ENCODE results near the gene LDLRAP1.

Gene LDLRAP1

DNA sequence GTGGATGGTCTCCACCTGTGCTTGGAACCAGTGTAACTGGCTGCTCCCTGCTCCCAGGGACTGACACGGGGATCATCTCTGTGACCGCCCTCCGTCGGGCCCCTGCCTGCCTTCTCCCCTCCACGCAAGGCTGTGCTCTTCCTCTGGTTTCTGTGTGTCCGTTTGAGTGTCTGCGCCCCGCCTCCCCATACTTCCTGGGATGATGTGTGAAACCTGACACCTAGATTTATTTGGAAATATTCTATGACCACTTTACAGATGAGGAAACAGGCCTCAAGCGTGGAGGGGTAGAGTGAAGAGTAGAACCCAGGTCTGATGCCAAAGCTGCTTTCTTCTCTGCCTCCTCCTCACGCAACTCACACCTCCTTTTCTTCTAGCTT is 24.3 kb downstream of the LDLRAP1 start:
- no peak for DNase-seq (ENCODE audit: low read depth, low spot score)
- Histone ChIP-seq H3K4me3 (ENCODE audit: insufficient read length, low read depth) (no peak overlapping the region), H3K9ac (ENCODE audit: insufficient read length, low read depth) (peak overlapping the region; percentile 65), H3K27me3 (ENCODE audit: insufficient read depth, insufficient read length) (no peaks in the 10 kb centered on the region), H3K4me1 (ENCODE audit: insufficient read depth, insufficient read length) (peaks cover 53% of the 10 kb centered on the region), H3K36me3 (ENCODE audit: insufficient read depth, insufficient read length, low read length) (peaks cover 25% of the 10 kb centered on the region), H3K9me3 (ENCODE audit: insufficient read depth, low read length) (no peaks in the 10 kb centered on the region)
- TF ChIP-seq SUZ12 (IDR thresholded peaks at IDR 0.05; ENCODE audit: extremely low read depth, insufficient read depth, insufficient read length) (no peak), YY1 (IDR thresholded peaks at IDR 0.05; ENCODE audit: insufficient read depth, insufficient read length) (no peak), ZNF274 (IDR thresholded peaks at IDR 0.05; ENCODE audit: low read depth, low read length) (no peak)

DNA sequence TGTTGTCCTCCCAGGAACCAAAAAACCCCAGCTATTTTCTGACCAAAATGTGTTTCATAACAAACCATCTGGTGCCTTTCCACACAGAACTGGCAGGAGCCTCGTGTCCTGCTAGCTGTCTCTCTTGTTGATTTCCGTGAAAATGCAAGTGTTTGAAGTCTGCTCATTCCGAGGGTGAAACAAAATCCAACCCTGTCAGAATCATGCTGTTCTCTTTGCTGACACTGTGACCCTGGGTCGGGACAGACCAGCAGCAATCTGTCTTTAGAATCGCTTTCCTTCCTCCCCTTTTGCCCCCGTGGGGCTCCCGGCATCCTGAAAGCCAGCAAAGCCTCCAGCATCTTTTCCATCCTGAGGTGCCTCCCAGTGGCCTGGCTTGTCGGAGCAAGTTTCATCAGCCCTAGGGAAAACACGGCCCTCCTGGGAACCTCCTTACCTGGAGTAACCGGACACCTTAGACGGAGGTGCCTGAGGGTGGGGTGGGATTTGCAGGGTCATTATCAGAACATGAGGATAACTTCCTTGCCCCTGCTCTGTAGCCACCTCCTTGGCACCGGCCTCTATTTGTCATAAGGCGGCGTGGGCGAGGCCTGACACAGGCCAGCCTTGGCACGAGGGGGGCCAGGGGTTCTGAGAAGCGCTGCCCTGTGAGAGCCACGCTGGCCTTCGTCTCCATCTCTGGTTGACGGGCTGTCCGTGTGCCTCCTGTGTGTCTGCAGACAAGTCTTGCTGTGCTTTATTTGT is 24.9 kb downstream of the LDLRAP1 start:
- no peaks in the 10 kb centered on the region for H3K9me3 ChIP-seq (ENCODE audit: insufficient read depth, low read length)
- H3K9ac ChIP-seq (ENCODE audit: insufficient read length, low read depth) = peak overlapping the region; percentile 47
- H3K27me3 ChIP-seq (ENCODE audit: insufficient read depth, insufficient read length) = no peaks in the 10 kb centered on the region
- H3K36me3 ChIP-seq (ENCODE audit: insufficient read depth, insufficient read length, low read length) = peaks cover 20% of the 10 kb centered on the region
- peak; percentile 58 for DNase-seq (ENCODE audit: low read depth, low spot score)
- H3K4me3 ChIP-seq (ENCODE audit: insufficient read length, low read depth) = no peak overlapping the region
- TF ChIP-seq YY1 (IDR thresholded peaks at IDR 0.05; ENCODE audit: insufficient read depth, insufficient read length) (no peak), SUZ12 (IDR thresholded peaks at IDR 0.05; ENCODE audit: extremely low read depth, insufficient read depth, insufficient read length) (no peak), ZNF274 (IDR thresholded peaks at IDR 0.05; ENCODE audit: low read depth, low read length) (no peak)
- H3K4me1 ChIP-seq (ENCODE audit: insufficient read depth, insufficient read length) = peaks cover 56% of the 10 kb centered on the region

DNA sequence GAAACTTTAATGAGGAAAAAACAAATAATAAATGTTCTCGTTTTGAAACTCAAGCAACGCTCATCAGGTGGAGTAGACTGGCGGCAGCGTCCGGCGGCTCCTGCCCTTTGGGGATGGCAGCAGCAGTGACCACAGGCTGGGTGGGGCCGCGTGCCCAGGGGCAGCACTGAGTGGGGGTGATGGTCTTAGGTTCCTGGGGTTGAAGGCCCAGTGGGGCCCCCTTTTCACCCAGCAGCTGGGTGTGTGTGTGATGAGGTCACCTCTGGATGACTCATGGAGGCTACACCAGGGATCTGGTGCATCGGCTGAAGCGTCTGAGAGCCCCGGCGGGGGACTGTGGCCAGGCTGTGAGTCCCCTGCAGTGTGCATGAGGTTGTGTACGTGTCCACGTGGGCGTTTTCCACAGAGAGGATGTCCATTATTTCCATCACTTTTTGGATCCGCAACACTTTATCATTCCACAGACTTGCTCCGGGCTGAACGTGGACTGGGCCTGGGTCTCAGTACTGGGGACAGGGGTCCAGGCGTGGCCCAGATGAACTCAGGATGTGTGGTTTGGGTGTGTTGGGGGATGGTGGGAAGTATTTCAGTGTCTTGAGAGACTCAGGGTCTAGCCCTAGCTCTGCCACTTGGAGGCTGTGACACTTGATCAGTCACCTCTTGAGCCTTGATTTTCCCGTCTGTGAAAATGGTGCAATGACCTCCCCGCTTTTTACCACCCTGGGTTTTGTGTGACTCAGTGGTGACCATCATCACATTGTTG is 25.6 kb downstream of the LDLRAP1 start:
- no peak overlapping the region for H3K9ac ChIP-seq (ENCODE audit: insufficient read length, low read depth)
- peaks cover 13% of the 10 kb centered on the region for H3K36me3 ChIP-seq (ENCODE audit: insufficient read depth, insufficient read length, low read length)
- no peaks in the 10 kb centered on the region for H3K9me3 ChIP-seq (ENCODE audit: insufficient read depth, low read length)
- no peaks in the 10 kb centered on the region for H3K27me3 ChIP-seq (ENCODE audit: insufficient read depth, insufficient read length)
- H3K4me1 ChIP-seq (ENCODE audit: insufficient read depth, insufficient read length) = peaks cover 59% of the 10 kb centered on the region
- no peak overlapping the region for H3K4me3 ChIP-seq (ENCODE audit: insufficient read length, low read depth)
- no peak for DNase-seq (ENCODE audit: low read depth, low spot score)
- TF ChIP-seq ZNF274 (IDR thresholded peaks at IDR 0.05; ENCODE audit: low read depth, low read length) (no peak), SUZ12 (IDR thresholded peaks at IDR 0.05; ENCODE audit: extremely low read depth, insufficient read depth, insufficient read length) (no peak), YY1 (IDR thresholded peaks at IDR 0.05; ENCODE audit: insufficient read depth, insufficient read length) (no peak)

GRCh38 chr1:25569597-25570396 is 26.4 kb downstream of the LDLRAP1 start:
- H3K36me3 ChIP-seq (ENCODE audit: insufficient read depth, insufficient read length, low read length) = peaks cover 5% of the 10 kb centered on the region
- no peak overlapping the region for H3K4me3 ChIP-seq (ENCODE audit: insufficient read length, low read depth)
- H3K9me3 ChIP-seq (ENCODE audit: insufficient read depth, low read length) = no peaks in the 10 kb centered on the region
- no peak overlapping the region for H3K9ac ChIP-seq (ENCODE audit: insufficient read length, low read depth)
- H3K4me1 ChIP-seq (ENCODE audit: insufficient read depth, insufficient read length) = peaks cover 63% of the 10 kb centered on the region
- TF ChIP-seq ZNF274 (IDR thresholded peaks at IDR 0.05; ENCODE audit: low read depth, low read length) (no peak), YY1 (IDR thresholded peaks at IDR 0.05; ENCODE audit: insufficient read depth, insufficient read length) (no peak), SUZ12 (IDR thresholded peaks at IDR 0.05; ENCODE audit: extremely low read depth, insufficient read depth, insufficient read length) (no peak)
- no peak for DNase-seq (ENCODE audit: low read depth, low spot score)
- no peaks in the 10 kb centered on the region for H3K27me3 ChIP-seq (ENCODE audit: insufficient read depth, insufficient read length)

DNA sequence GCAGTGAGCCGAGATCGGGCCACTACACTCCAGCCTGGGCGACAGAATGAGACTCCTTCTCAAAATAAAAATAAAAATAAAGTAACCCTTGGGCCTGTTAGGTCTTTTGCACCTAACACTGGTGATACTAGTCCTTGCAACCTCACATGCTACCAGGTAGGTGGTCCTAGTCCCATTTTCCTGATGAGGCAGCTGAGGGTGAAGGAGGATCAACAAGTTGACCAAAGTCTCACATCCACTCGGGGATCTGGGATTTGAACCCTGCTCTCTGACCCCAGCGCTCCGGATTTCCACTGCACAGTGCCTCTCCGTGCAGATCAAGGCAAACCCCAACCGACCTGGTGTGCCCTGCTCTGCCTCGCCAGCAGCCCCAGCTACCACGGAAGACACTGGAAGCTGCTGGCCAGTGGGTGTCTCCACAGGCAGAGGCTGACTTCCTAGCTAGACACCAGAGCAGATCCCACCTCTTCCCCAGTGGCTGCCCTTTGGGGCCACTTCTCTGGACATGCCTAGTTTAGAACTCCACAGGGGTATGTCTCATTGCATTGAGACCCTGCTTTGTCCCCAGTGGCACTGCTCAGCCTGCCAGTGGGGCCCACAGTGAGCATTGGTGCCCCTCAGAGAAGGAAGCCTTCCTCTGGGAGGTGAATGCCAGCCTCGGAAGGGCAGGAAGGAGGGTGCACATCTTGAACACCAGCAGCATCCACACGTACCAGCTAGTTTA is 27.6 kb downstream of the LDLRAP1 start:
- H3K9ac ChIP-seq (ENCODE audit: insufficient read length, low read depth) = peak overlapping the region; percentile 22
- no peak overlapping the region for H3K4me3 ChIP-seq (ENCODE audit: insufficient read length, low read depth)
- no peaks in the 10 kb centered on the region for H3K9me3 ChIP-seq (ENCODE audit: insufficient read depth, low read length)
- no peaks in the 10 kb centered on the region for H3K27me3 ChIP-seq (ENCODE audit: insufficient read depth, insufficient read length)
- H3K36me3 ChIP-seq (ENCODE audit: insufficient read depth, insufficient read length, low read length) = peaks cover 4% of the 10 kb centered on the region
- DNase-seq (ENCODE audit: low read depth, low spot score) = no peak
- H3K4me1 ChIP-seq (ENCODE audit: insufficient read depth, insufficient read length) = peaks cover 54% of the 10 kb centered on the region
- TF ChIP-seq YY1 (IDR thresholded peaks at IDR 0.05; ENCODE audit: insufficient read depth, insufficient read length) = no peak
- no peak for TF ChIP-seq ZNF274 (IDR thresholded peaks at IDR 0.05; ENCODE audit: low read depth, low read length)

DNA sequence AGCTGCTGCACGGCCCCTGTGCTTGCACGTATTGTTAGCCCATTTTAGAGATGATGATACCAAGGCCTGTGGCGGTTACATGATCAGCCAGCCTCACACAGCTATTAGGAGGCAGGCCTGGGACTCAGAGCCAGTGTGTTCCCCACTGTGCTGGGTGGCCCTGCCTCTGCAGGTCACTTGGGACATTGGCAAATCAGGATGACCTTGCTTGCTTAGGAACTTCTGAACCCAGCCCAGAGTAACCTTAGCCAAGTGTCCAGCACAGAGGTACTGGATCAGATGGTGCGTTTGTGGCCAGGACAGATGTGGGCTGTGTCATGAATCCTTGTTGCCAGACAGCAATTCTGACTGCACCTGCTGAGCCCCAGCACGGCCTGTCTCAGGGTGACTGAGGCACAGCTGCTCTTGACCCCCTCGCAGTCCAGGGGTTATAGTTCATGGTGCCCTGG is 28.1 kb downstream of the LDLRAP1 start:
- H3K36me3 ChIP-seq (ENCODE audit: insufficient read depth, insufficient read length, low read length) = peaks cover 4% of the 10 kb centered on the region
- H3K9ac ChIP-seq (ENCODE audit: insufficient read length, low read depth) = no peak overlapping the region
- no peak overlapping the region for H3K4me3 ChIP-seq (ENCODE audit: insufficient read length, low read depth)
- peaks cover 54% of the 10 kb centered on the region for H3K4me1 ChIP-seq (ENCODE audit: insufficient read depth, insufficient read length)
- TF ChIP-seq YY1 (IDR thresholded peaks at IDR 0.05; ENCODE audit: insufficient read depth, insufficient read length) (no peak), ZNF274 (IDR thresholded peaks at IDR 0.05; ENCODE audit: low read depth, low read length) (no peak), SUZ12 (IDR thresholded peaks at IDR 0.05; ENCODE audit: extremely low read depth, insufficient read depth, insufficient read length) (no peak)
- no peaks in the 10 kb centered on the region for H3K9me3 ChIP-seq (ENCODE audit: insufficient read depth, low read length)
- H3K27me3 ChIP-seq (ENCODE audit: insufficient read depth, insufficient read length) = no peaks in the 10 kb centered on the region
- DNase-seq (ENCODE audit: low read depth, low spot score) = no peak

Measured in NT2/D1 (cell line).